Mesenchymal stem cell (in vitro differentiated cells and primary cell): Measurements from ENCODE around the gene MED27.

ENCODE experiments used
- DNase-seq: peaks from one replicate; pipeline ENCODE4 v3.0.0-alpha.2; 2013
- H2AFZ ChIP-seq: one replicate; pipeline ENCODE4 v1.6.1; 2013; ENCODE audit warnings: low read depth, mild to moderate bottlenecking, control low read depth, inconsistent platforms, low read length, moderate library complexity
- H2AK5ac ChIP-seq: 2 replicates; pipeline ENCODE4 v1.6.1; 2013; ENCODE audit warnings: low read length, moderate library complexity, mild to moderate bottlenecking, inconsistent platforms; ENCODE audit not compliant: severe bottlenecking
- H2BK120ac ChIP-seq: one replicate; pipeline ENCODE4 v1.6.1; 2013; ENCODE audit warnings: low read depth, mild to moderate bottlenecking, inconsistent platforms, low read length, moderate library complexity
- H2BK12ac ChIP-seq, 2 experiments: one replicate each; pipeline ENCODE4 v1.6.1; 2013; ENCODE audit warnings: inconsistent platforms in 2 of 2, low read length in 2 of 2, mild to moderate bottlenecking in 2 of 2, moderate library complexity in 2 of 2, control low read depth in 1 of 2
- H2BK15ac ChIP-seq: one replicate; pipeline ENCODE4 v1.6.1; 2013; ENCODE audit warnings: mild to moderate bottlenecking, low read depth, inconsistent platforms; ENCODE audit not compliant: poor library complexity, severe bottlenecking
- H2BK5ac ChIP-seq: 2 replicates; pipeline ENCODE4 v1.6.1; 2013; ENCODE audit warnings: low read depth, mild to moderate bottlenecking, low read length, control low read depth, inconsistent platforms; ENCODE audit not compliant: poor library complexity, severe bottlenecking
- H3K14ac ChIP-seq, 2 experiments: one replicate each; pipeline ENCODE4 v1.6.1; 2013; ENCODE audit warnings: inconsistent platforms in 2 of 2, low read length in 2 of 2, control low read depth in 1 of 2, mild to moderate bottlenecking in 1 of 2, moderate library complexity in 1 of 2
- H3K18ac ChIP-seq, 2 experiments: one replicate each; pipeline ENCODE4 v1.6.1; 2013; ENCODE audit warnings: inconsistent platforms in 2 of 2, low read length in 2 of 2, control low read depth in 1 of 2, low read depth in 1 of 2, mild to moderate bottlenecking in 1 of 2
- H3K23ac ChIP-seq, 2 experiments: one replicate each; pipeline ENCODE4 v1.6.1; 2013; ENCODE audit warnings: inconsistent platforms in 2 of 2, low read length in 2 of 2, mild to moderate bottlenecking in 2 of 2, moderate library complexity in 2 of 2, control low read depth in 1 of 2
- H3K27ac ChIP-seq: 2 replicates; pipeline ENCODE4 v1.5.1; 2013; ENCODE audit warnings: mild to moderate bottlenecking, moderate library complexity, low read length, control low read depth, inconsistent platforms; ENCODE audit not compliant: poor library complexity, severe bottlenecking
- H3K27me3 ChIP-seq, 2 experiments: 2 replicates each; pipeline versions ENCODE4 v1.6.1 to v1.7.0; 2013; ENCODE audit warnings: low read length in 2 of 2, mild to moderate bottlenecking in 2 of 2, moderate library complexity in 2 of 2, control low read depth in 1 of 2, inconsistent platforms in 1 of 2; ENCODE audit not compliant: control insufficient read depth in 1 of 2, insufficient read depth in 1 of 2
- H3K36me3 ChIP-seq, 2 experiments: 2 replicates each; pipeline versions ENCODE4 v1.6.1 to v1.7.0; 2013; ENCODE audit warnings: low read length in 2 of 2, control low read depth in 1 of 2, inconsistent platforms in 1 of 2, low read depth in 1 of 2, mild to moderate bottlenecking in 1 of 2; ENCODE audit not compliant: insufficient read depth in 2 of 2, control insufficient read depth in 1 of 2
- H3K4ac ChIP-seq, 2 experiments: one replicate each; pipeline ENCODE4 v1.6.1; 2013; ENCODE audit warnings: inconsistent platforms in 2 of 2, low read length in 2 of 2, mild to moderate bottlenecking in 2 of 2, moderate library complexity in 2 of 2, control low read depth in 1 of 2, low read depth in 1 of 2
- H3K4me1 ChIP-seq: 2 replicates; pipeline ENCODE4 v1.6.1; 2013; ENCODE audit warnings: low read depth, low read length, control low read depth; ENCODE audit not compliant: control insufficient read depth, insufficient read depth
- H3K4me2 ChIP-seq: 2 replicates; pipeline ENCODE4 v1.6.1; 2013; ENCODE audit warnings: low read length, mild to moderate bottlenecking, inconsistent platforms; ENCODE audit not compliant: poor library complexity, severe bottlenecking
- H3K4me3 ChIP-seq, 2 experiments: 2 replicates each; pipeline versions ENCODE4 v1.5.1 to v1.7.0; 2013; ENCODE audit warnings: low read length in 2 of 2, mild to moderate bottlenecking in 2 of 2, control low read depth in 1 of 2, low read depth in 1 of 2; ENCODE audit not compliant: insufficient read depth in 1 of 2
- H3K79me1 ChIP-seq: replicated peaks from 2 replicates; pipeline ENCODE4 v1.6.1; 2013; ENCODE audit warnings: mild to moderate bottlenecking, control low read depth, low read length, inconsistent platforms; ENCODE audit not compliant: poor library complexity, severe bottlenecking
- H3K9ac ChIP-seq: 2 replicates; pipeline ENCODE4 v1.7.0; 2013; ENCODE audit warnings: mild to moderate bottlenecking, low read length, moderate library complexity
- H3K9me3 ChIP-seq: 2 replicates; pipeline ENCODE4 v1.7.0; 2013; ENCODE audit warnings: mild to moderate bottlenecking, low read length; ENCODE audit not compliant: control insufficient read depth
- H4K8ac ChIP-seq: one replicate; pipeline ENCODE4 v1.6.1; 2013; ENCODE audit warnings: inconsistent platforms, mild to moderate bottlenecking, low read length, moderate library complexity
- H4K91ac ChIP-seq: one replicate; pipeline ENCODE4 v1.6.1; 2013; ENCODE audit warnings: mild to moderate bottlenecking, low read length, inconsistent platforms
- WGBS: methylation state at CpG from one replicate; pipeline ENCODE4 v1.1.7; 2013; ENCODE audit warnings: mixed read lengths; 5-methylcytosine and 5-hydroxymethylcytosine counted together

MED27 gene

GRCh38 chr9:132014218-132014805 lies 65.4 kb downstream of the MED27 start:
- H3K4ac ChIP-seq = no peak overlapping the region
- H3K14ac ChIP-seq = no peak overlapping the region
- WGBS = 54% methylated on average over 3 of the region's 4 CpGs
- no peak overlapping the region for H2BK12ac ChIP-seq
- H3K23ac ChIP-seq = no peak overlapping the region
- no peak overlapping the region for H3K18ac ChIP-seq
- H2AFZ ChIP-seq = no peak overlapping the region
- no peak overlapping the region for H3K4me3 ChIP-seq
- H3K27ac ChIP-seq = no peak overlapping the region
- no peak overlapping the region for H3K9ac ChIP-seq
- H3K36me3 ChIP-seq = peaks cover 2 to 17% of the 10 kb centered on the region in 2 experiments
- no peaks in the 10 kb centered on the region for H3K27me3 ChIP-seq
- H2BK15ac ChIP-seq = no peak overlapping the region
- H2BK120ac ChIP-seq = no peak overlapping the region
- H3K79me1 ChIP-seq = peaks cover 26% of the 10 kb centered on the region
- DNase-seq = peak; percentile 29
- H4K91ac ChIP-seq = no peak overlapping the region
- no peak overlapping the region for H4K8ac ChIP-seq
- H3K9me3 ChIP-seq = no peaks in the 10 kb centered on the region
- no peak overlapping the region for H2BK5ac ChIP-seq
- H3K4me2 ChIP-seq = no peak overlapping the region
- H3K4me1 ChIP-seq = peaks cover 2% of the 10 kb centered on the region
- no peak overlapping the region for H2AK5ac ChIP-seq

- no peak overlapping the region for H3K23ac ChIP-seq
- H3K27ac ChIP-seq = no peak overlapping the region
- H3K27me3 ChIP-seq = no peaks in the 10 kb centered on the region
- no peak overlapping the region for H2AK5ac ChIP-seq
- H2BK15ac ChIP-seq = no peak overlapping the region
- no peak overlapping the region for H3K4me2 ChIP-seq
- no peak overlapping the region for H3K9ac ChIP-seq
- H2BK5ac ChIP-seq = no peak overlapping the region
- H3K18ac ChIP-seq = no peak overlapping the region
- no peak overlapping the region for H3K4ac ChIP-seq
- peaks cover 10% of the 10 kb centered on the region for H3K4me1 ChIP-seq
- no peak for DNase-seq
- H3K14ac ChIP-seq = no peak overlapping the region
- H3K4me3 ChIP-seq = no peak overlapping the region
- no peak overlapping the region for H4K91ac ChIP-seq
- WGBS = 92% methylated on average over 7 of the region's 7 CpGs
- H4K8ac ChIP-seq = no peak overlapping the region
- no peak overlapping the region for H2BK12ac ChIP-seq
- H2AFZ ChIP-seq = no peak overlapping the region
- no peak overlapping the region for H2BK120ac ChIP-seq
- peaks cover 19% of the 10 kb centered on the region for H3K79me1 ChIP-seq
- H3K9me3 ChIP-seq = no peaks in the 10 kb centered on the region
- H3K36me3 ChIP-seq = peaks cover 3 to 17% of the 10 kb centered on the region in 2 experiments
Observed at GRCh38 chr9:132012704-132013357, 66.8 kb downstream of the MED27 start.

- Histone ChIP-seq H3K27me3 (no peaks in the 10 kb centered on the region), H2BK5ac (no peak overlapping the region), H2AK5ac (no peak overlapping the region), H4K91ac (no peak overlapping the region), H3K23ac (no peak overlapping the region), H4K8ac (no peak overlapping the region), H2AFZ (no peak overlapping the region), H3K14ac (no peak overlapping the region), H2BK12ac (no peak overlapping the region), H3K27ac (no peak overlapping the region), H3K4ac (no peak overlapping the region), H2BK120ac (no peak overlapping the region), H3K9ac (no peak overlapping the region), H3K4me1 (peaks cover 11% of the 10 kb centered on the region), H3K79me1 (peaks cover 20% of the 10 kb centered on the region), H3K9me3 (no peaks in the 10 kb centered on the region), H3K36me3 (peaks cover 3 to 17% of the 10 kb centered on the region in 2 experiments), H3K4me3 (no peak overlapping the region), H2BK15ac (no peak overlapping the region), H3K4me2 (no peak overlapping the region), H3K18ac (no peak overlapping the region)
- no peak for DNase-seq
- WGBS = 91% methylated on average over 2 of the region's 3 CpGs
Observed at GRCh38 chr9:132011896-132012295, 67.8 kb downstream of the MED27 start.

- Histone ChIP-seq H3K23ac (no peak overlapping the region), H4K91ac (no peak overlapping the region), H3K4me1 (peaks cover 12% of the 10 kb centered on the region), H3K36me3 (peaks cover 3 to 17% of the 10 kb centered on the region in 2 experiments), H3K9ac (no peak overlapping the region), H2BK120ac (no peak overlapping the region), H2BK5ac (no peak overlapping the region), H3K9me3 (no peaks in the 10 kb centered on the region), H3K4ac (no peak overlapping the region), H3K18ac (peak overlapping the region in 1 of 2 experiments; percentile 29), H3K27ac (no peak overlapping the region), H3K4me3 (no peak overlapping the region), H2BK15ac (no peak overlapping the region), H4K8ac (no peak overlapping the region), H3K14ac (no peak overlapping the region), H2AK5ac (no peak overlapping the region), H3K79me1 (peaks cover 16% of the 10 kb centered on the region), H2AFZ (no peak overlapping the region), H3K27me3 (no peaks in the 10 kb centered on the region), H3K4me2 (no peak overlapping the region), H2BK12ac (no peak overlapping the region)
- no peak for DNase-seq
- WGBS = 91% methylated on average over 2 of the region's 2 CpGs
Observed at GRCh38 chr9:132011309-132011708, 68.4 kb downstream of the MED27 start.
